C4-2B (cell line): ENCODE measurements around the gene NFATC2.

ENCODE experiments used
- H3K27ac ChIP-seq: fragments of 450-650 bp; 2 replicates; pipeline ENCODE4 v1.5.1; 2017
- ZFX ChIP-seq: fragments of 450-650 bp; IDR thresholded peaks from 2 replicates; pipeline ENCODE4 v1.6.1; 2017
- TF ChIP-seq, protein P1 (sequence below): fragments of 450-650 bp; conservative IDR thresholded peaks from 2 replicates; pipeline ENCODE4 v1.5.1; 2017; ENCODE audit warnings: mild to moderate bottlenecking

The NFATC2 gene

GRCh38 chr20:51535674-51536073, 6.8 kb downstream of the NFATC2 start:
- no peak overlapping the region for H3K27ac ChIP-seq
- TF ChIP-seq, protein P1, sequence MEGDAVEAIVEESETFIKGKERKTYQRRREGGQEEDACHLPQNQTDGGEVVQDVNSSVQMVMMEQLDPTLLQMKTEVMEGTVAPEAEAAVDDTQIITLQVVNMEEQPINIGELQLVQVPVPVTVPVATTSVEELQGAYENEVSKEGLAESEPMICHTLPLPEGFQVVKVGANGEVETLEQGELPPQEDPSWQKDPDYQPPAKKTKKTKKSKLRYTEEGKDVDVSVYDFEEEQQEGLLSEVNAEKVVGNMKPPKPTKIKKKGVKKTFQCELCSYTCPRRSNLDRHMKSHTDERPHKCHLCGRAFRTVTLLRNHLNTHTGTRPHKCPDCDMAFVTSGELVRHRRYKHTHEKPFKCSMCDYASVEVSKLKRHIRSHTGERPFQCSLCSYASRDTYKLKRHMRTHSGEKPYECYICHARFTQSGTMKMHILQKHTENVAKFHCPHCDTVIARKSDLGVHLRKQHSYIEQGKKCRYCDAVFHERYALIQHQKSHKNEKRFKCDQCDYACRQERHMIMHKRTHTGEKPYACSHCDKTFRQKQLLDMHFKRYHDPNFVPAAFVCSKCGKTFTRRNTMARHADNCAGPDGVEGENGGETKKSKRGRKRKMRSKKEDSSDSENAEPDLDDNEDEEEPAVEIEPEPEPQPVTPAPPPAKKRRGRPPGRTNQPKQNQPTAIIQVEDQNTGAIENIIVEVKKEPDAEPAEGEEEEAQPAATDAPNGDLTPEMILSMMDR = no peak
- TF ChIP-seq ZFX = no peak

DNA sequence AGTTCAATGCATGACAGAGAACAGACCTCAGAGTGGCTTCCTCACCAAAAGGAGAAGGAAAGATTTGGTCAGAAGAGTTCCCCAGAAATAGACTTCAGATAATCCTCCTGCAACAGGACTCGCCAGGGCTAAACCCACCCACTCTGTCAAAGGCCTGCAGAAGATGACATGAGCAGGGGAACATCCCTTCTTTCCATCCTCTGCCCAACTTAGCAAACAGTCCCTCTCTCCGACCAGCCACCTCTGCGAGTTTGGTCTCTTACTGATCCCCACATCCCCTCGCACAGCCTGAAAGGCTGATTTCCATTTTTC, 7.5 kb downstream of the NFATC2 start:
- TF ChIP-seq, protein P1 = no peak
- TF ChIP-seq ZFX = no peak
- H3K27ac ChIP-seq = no peak overlapping the region

DNA sequence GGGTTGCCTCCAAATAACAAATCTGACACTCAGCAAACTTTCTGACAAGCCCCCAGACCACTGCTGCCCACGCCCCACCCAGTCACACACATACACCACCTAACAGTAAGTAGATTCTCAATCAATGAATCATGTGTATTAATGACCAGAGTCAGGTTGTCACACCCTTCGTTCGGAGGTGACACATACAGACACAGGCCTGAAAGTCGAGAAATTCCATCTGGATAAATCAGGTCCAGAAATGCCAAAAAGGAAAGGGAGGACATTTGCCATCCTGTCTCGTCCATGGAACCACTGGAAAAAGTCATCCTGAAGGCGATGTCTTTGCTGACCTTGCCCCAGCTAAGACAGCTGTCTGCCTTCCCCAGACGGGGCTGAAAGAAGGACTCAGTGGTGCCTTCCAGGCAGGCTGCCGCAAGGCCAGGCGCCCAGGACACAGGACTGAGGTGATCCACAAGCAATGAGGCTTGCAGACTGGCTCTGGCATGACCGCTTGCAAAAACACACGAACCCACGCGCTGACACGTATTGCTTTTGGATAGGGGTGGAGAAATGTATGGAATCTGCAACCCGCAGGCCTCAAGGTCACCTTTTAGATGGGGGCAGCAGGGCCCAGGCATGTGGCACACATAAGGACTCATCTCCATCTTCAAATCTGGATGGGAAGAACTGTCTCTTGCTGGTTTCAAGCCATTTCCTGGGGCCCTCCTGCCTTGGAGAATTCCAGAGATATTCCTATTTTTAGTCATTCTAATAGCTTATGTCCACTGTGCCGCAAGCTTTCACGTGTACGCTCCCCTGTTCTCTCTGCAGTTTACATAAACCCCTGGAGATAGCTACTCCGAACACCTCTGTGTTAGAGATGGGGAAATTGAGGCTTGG, 9.0 kb downstream of the NFATC2 start:
- no peak overlapping the region for H3K27ac ChIP-seq
- TF ChIP-seq ZFX = no peak
- TF ChIP-seq, protein P1 = no peak

GRCh38 chr20:51532577-51533191, 9.8 kb downstream of the NFATC2 start:
- no peak for TF ChIP-seq ZFX
- TF ChIP-seq, protein P1 = no peak
- H3K27ac ChIP-seq = no peak overlapping the region

DNA sequence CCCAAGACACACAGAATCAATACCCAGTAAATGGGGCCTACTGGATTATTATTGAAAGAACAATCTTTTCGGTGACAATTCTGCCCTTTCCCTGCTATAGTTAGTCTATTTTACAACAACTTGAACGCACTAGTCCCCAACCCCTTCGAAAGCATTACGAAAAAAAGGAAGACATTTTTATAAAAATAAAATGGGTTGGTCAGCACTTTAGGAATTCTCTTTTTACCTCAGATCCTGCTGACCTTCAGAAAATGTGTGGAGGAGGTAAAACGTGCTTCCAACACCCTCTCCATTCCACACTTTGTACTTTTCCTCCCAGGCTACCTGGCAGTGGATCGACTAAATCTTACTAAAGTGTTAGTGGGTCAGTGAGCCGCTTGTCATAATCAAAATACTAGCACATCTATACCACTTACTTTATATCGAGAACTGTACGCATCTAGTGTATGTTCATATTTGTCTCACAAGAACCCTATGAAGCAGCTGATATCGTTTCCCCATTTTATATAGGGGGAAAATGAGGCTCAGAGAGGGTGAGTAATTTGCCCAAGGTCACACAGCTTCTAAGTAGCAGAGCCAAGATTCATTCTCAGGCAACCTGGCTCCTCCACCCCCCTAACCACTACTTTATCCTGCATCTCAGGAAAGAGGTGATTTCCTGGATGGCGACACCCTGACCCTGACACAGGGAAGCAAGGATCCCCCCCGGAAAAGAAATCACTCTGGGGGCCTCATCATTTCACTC, 10.6 kb downstream of the NFATC2 start:
- TF ChIP-seq ZFX = no peak
- TF ChIP-seq, protein P1 = no peak
- no peak overlapping the region for H3K27ac ChIP-seq

GRCh38 chr20:51531141-51531710, 11.3 kb downstream of the NFATC2 start:
- TF ChIP-seq ZFX = no peak
- TF ChIP-seq, protein P1 = no peak
- H3K27ac ChIP-seq = no peak overlapping the region

DNA sequence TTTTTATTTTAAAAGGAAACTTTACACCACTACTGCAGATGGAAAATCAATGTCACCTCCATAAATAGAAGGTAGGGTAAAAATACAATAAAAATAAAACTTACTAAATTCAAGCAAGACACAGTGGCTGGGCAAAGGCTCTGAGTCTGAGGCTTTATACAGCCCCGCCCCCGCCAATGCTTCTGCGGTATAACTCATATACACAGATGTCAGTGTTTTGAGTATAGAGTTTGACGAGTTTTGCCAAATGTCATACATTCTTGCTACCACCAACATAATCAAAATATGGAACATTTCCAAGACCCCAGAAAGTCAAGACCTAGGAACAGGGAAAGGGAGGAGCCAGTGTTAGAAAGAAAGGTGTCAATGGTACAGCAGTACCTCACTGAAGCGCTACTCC, 12.8 kb downstream of the NFATC2 start:
- H3K27ac ChIP-seq = no peak overlapping the region
- TF ChIP-seq, protein P1 = no peak
- TF ChIP-seq ZFX = no peak
